Neural progenitor cell (in vitro differentiated cells): Measurements from ENCODE around the gene MSI2.

ENCODE experiments used
- EZH2 ChIP-seq: fragments of 200-600 bp; sonication (generic); IDR thresholded peaks from 2 replicates; pipeline ENCODE4 v1.6.1; 2017; ENCODE audit warnings: antibody characterized with exemption, mild to moderate bottlenecking, moderate library complexity
- EZH2phosphoT487 ChIP-seq: fragments of 200-600 bp; sonication (generic); IDR thresholded peaks from 2 replicates; pipeline ENCODE4 v1.6.1; 2017; ENCODE audit warnings: antibody characterized with exemption
- TF ChIP-seq, protein P1 (sequence below): fragments of 200-600 bp; sonication (generic); IDR thresholded peaks from 2 replicates; pipeline ENCODE4 v1.5.1; 2017; ENCODE audit warnings: antibody characterized with exemption, mild to moderate bottlenecking

DNA sequence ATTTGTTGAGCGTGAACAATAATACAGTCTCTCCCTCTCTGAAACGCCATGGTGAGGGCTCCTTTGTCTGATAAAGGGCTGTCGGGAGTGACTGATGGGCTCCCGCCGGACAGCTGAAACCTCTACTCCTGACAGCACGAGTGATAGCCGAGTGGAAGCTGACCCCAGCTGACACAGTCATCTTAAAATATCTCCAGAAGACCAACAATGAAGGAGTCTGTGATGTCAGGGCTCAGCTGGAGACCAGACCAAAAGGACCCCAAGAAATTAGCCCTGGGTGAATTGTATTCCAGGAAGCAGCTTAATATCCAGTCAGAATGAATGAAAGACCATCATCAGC is 466.4 kb downstream of the MSI2 start:
- TF ChIP-seq, protein P1, sequence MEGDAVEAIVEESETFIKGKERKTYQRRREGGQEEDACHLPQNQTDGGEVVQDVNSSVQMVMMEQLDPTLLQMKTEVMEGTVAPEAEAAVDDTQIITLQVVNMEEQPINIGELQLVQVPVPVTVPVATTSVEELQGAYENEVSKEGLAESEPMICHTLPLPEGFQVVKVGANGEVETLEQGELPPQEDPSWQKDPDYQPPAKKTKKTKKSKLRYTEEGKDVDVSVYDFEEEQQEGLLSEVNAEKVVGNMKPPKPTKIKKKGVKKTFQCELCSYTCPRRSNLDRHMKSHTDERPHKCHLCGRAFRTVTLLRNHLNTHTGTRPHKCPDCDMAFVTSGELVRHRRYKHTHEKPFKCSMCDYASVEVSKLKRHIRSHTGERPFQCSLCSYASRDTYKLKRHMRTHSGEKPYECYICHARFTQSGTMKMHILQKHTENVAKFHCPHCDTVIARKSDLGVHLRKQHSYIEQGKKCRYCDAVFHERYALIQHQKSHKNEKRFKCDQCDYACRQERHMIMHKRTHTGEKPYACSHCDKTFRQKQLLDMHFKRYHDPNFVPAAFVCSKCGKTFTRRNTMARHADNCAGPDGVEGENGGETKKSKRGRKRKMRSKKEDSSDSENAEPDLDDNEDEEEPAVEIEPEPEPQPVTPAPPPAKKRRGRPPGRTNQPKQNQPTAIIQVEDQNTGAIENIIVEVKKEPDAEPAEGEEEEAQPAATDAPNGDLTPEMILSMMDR, result no peak
- TF ChIP-seq EZH2 (no peak), EZH2phosphoT487 (no peak)
